HEK293 (cell line): ENCODE results near the gene RABGEF1.

Source experiments
- CTCF ChIA-PET: fragments of 350-600 bp; formaldehyde crosslinking; extraction: SDS; loops from one replicate; lab custom pipeline; 2021; ENCODE audit warnings: antibody characterized with exemption; lab: Yijun Ruan, JAX
- POLR2A ChIA-PET: fragments of 300-600 bp; formaldehyde crosslinking; extraction: SDS; loops from one replicate; lab custom pipeline; 2020; ENCODE audit warnings: antibody characterized with exemption, inconsistent platforms; lab: Yijun Ruan, JAX
- H3K27ac ChIP-seq: fragments of 200-500 bp; sonication (Bioruptor generic); 2 replicates; pipeline ENCODE4 v1.5.1; 2014; ENCODE audit warnings: low read depth, low read length, control low read depth, inconsistent platforms; ENCODE audit errors: extremely low read depth
- H3K36me3 ChIP-seq, 2 experiments: fragments of 200-500 bp in 1 of 2; sonication (Bioruptor generic) in 1 of 2; 1 replicate in 1 of 2; 2 replicates in 1 of 2; pipeline ENCODE4 v1.5.1; 2014 to 2017; ENCODE audit warnings: inconsistent platforms in 2 of 2, low read length in 2 of 2; ENCODE audit not compliant: control insufficient read depth in 2 of 2, insufficient read depth in 1 of 2
- H3K4me1 ChIP-seq: fragments of 200-500 bp; sonication (Bioruptor generic); 2 replicates; pipeline ENCODE4 v1.5.1; 2014; ENCODE audit warnings: mild to moderate bottlenecking, low read length, inconsistent platforms; ENCODE audit not compliant: control insufficient read depth, insufficient read depth
- H3K4me3 ChIP-seq: 2 replicates; pipeline ENCODE4 v1.5.1; 2011; ENCODE audit warnings: low read depth, mild to moderate bottlenecking, control low read depth, low read length, moderate library complexity
- H3K9me3 ChIP-seq: fragments of 200-500 bp; sonication (Bioruptor generic); 2 replicates; pipeline ENCODE4 v1.5.1; 2014; ENCODE audit warnings: low read depth, low read length, inconsistent platforms; ENCODE audit not compliant: control insufficient read depth, insufficient read depth
- BCL11A ChIP-seq: fragments of 450-650 bp; formaldehyde crosslinking; IDR thresholded peaks from 2 replicates; pipeline ENCODE4 v1.5.1; 2016; ENCODE audit warnings: low read depth, missing biosample characterization, missing genetic modification characterization
- GLIS2 ChIP-seq: fragments of 450-650 bp; formaldehyde crosslinking; IDR thresholded peaks from 2 replicates; pipeline ENCODE4 v1.5.1; 2016; ENCODE audit warnings: missing biosample characterization, missing genetic modification characterization
- KLF1 ChIP-seq: fragments of 450-650 bp; formaldehyde crosslinking; IDR thresholded peaks from 2 replicates; pipeline ENCODE4 v1.5.1; 2016; ENCODE audit warnings: missing biosample characterization, missing genetic modification characterization
- KLF8 ChIP-seq: fragments of 450-650 bp; formaldehyde crosslinking; IDR thresholded peaks from 2 replicates; pipeline ENCODE4 v1.5.1; 2016; ENCODE audit warnings: missing biosample characterization, missing genetic modification characterization
- MYNN ChIP-seq: fragments of 450-650 bp; formaldehyde crosslinking; IDR thresholded peaks from 2 replicates; pipeline ENCODE4 v1.5.1; 2016; ENCODE audit warnings: missing biosample characterization, missing genetic modification characterization, borderline replicate concordance
- ZBTB17 ChIP-seq: fragments of 450-650 bp; formaldehyde crosslinking; IDR thresholded peaks from 2 replicates; pipeline ENCODE4 v1.5.1; 2016; ENCODE audit warnings: missing biosample characterization, missing genetic modification characterization
- ZBTB7A ChIP-seq: fragments of 450-650 bp; formaldehyde crosslinking; IDR thresholded peaks from 2 replicates; pipeline ENCODE4 v1.5.1; 2016; ENCODE audit warnings: low read depth, missing biosample characterization, missing genetic modification characterization
- ZFP3 ChIP-seq: fragments of 450-650 bp; formaldehyde crosslinking; IDR thresholded peaks from 2 replicates; pipeline ENCODE4 v1.5.1; 2016; ENCODE audit warnings: low read depth, missing biosample characterization, missing genetic modification characterization
- ZFP37 ChIP-seq: fragments of 450-650 bp; formaldehyde crosslinking; IDR thresholded peaks from 2 replicates; pipeline ENCODE4 v1.5.1; 2016; ENCODE audit warnings: missing biosample characterization, missing genetic modification characterization
- ZNF19 ChIP-seq: fragments of 450-650 bp; formaldehyde crosslinking; IDR thresholded peaks from 2 replicates; pipeline ENCODE4; 2016; ENCODE audit warnings: missing biosample characterization, missing genetic modification characterization, low read depth
- ZNF292 ChIP-seq: fragments of 450-650 bp; formaldehyde crosslinking; IDR thresholded peaks from 2 replicates; pipeline ENCODE4 v1.5.1; 2016; ENCODE audit warnings: low read depth, missing biosample characterization, missing genetic modification characterization, borderline replicate concordance
- ZNF354C ChIP-seq: fragments of 450-650 bp; formaldehyde crosslinking; IDR thresholded peaks from 2 replicates; pipeline ENCODE4 v1.5.1; 2016; ENCODE audit warnings: missing biosample characterization, missing genetic modification characterization, low read depth, borderline replicate concordance
- ZNF529 ChIP-seq: fragments of 450-650 bp; formaldehyde crosslinking; IDR thresholded peaks from 2 replicates; pipeline ENCODE4 v1.5.1; 2017; ENCODE audit warnings: missing genetic modification characterization, missing biosample characterization; ENCODE audit not compliant: insufficient replicate concordance
- ZNF571 ChIP-seq: fragments of 450-650 bp; formaldehyde crosslinking; IDR thresholded peaks from 2 replicates; pipeline ENCODE4 v1.5.0; 2017; ENCODE audit warnings: missing biosample characterization, missing genetic modification characterization
- ZNF624 ChIP-seq: fragments of 450-650 bp; formaldehyde crosslinking; IDR thresholded peaks from 2 replicates; pipeline ENCODE4 v1.5.1; 2017; ENCODE audit warnings: missing biosample characterization, missing genetic modification characterization
- ZNF654 ChIP-seq: fragments of 450-650 bp; formaldehyde crosslinking; IDR thresholded peaks from 2 replicates; pipeline ENCODE4 v1.5.1; 2016; ENCODE audit warnings: low read depth, missing biosample characterization, missing genetic modification characterization
- ZNF664 ChIP-seq: fragments of 450-650 bp; formaldehyde crosslinking; IDR thresholded peaks from 2 replicates; pipeline ENCODE4 v1.5.1; 2016; ENCODE audit warnings: missing biosample characterization, missing genetic modification characterization
- ZNF707 ChIP-seq: fragments of 450-650 bp; formaldehyde crosslinking; IDR thresholded peaks from 2 replicates; pipeline ENCODE4 v1.5.1; 2016; ENCODE audit warnings: missing biosample characterization, missing genetic modification characterization
- ZNF768 ChIP-seq: fragments of 450-650 bp; formaldehyde crosslinking; IDR thresholded peaks from 2 replicates; pipeline ENCODE4 v1.5.1; 2018; ENCODE audit warnings: missing biosample characterization, mild to moderate bottlenecking, missing genetic modification characterization
- TF ChIP-seq, protein P1 (sequence below): fragments of 450-650 bp; formaldehyde crosslinking; IDR thresholded peaks from 2 replicates; pipeline ENCODE4 v1.5.1; 2016; ENCODE audit warnings: missing biosample characterization, missing genetic modification characterization
- TF ChIP-seq, protein P2 (sequence below): fragments of 450-650 bp; formaldehyde crosslinking; IDR thresholded peaks from 2 replicates; pipeline ENCODE4 v1.5.1; 2016; ENCODE audit warnings: missing biosample characterization, missing genetic modification characterization
- TF ChIP-seq, protein P3 (sequence below): fragments of 450-650 bp; formaldehyde crosslinking; IDR thresholded peaks from 2 replicates; pipeline ENCODE4 v1.5.1; 2016; ENCODE audit warnings: missing biosample characterization, missing genetic modification characterization
- TF ChIP-seq, protein P4 (sequence below): fragments of 450-650 bp; formaldehyde crosslinking; IDR thresholded peaks from 2 replicates; pipeline ENCODE4 v1.5.1; 2017; ENCODE audit warnings: missing biosample characterization, missing genetic modification characterization
- TF ChIP-seq, protein P5 (sequence below): fragments of 450-650 bp; formaldehyde crosslinking; IDR thresholded peaks from 2 replicates; pipeline ENCODE4 v1.5.1; 2016; ENCODE audit warnings: missing biosample characterization, missing genetic modification characterization, low read depth
- TF ChIP-seq, protein P6 (sequence below): fragments of 450-650 bp; formaldehyde crosslinking; IDR thresholded peaks from 2 replicates; pipeline ENCODE4 v1.5.1; 2016; ENCODE audit warnings: missing biosample characterization, missing genetic modification characterization
- TF ChIP-seq, protein P7 (sequence below): fragments of 450-650 bp; formaldehyde crosslinking; IDR thresholded peaks from 2 replicates; pipeline ENCODE4 v1.5.1; 2016; ENCODE audit warnings: missing biosample characterization, missing genetic modification characterization
- TF ChIP-seq, protein P8 (sequence below): fragments of 450-650 bp; formaldehyde crosslinking; IDR thresholded peaks from 2 replicates; pipeline ENCODE4 v1.5.1; 2016; ENCODE audit warnings: missing biosample characterization, missing genetic modification characterization

Gene RABGEF1

DNA sequence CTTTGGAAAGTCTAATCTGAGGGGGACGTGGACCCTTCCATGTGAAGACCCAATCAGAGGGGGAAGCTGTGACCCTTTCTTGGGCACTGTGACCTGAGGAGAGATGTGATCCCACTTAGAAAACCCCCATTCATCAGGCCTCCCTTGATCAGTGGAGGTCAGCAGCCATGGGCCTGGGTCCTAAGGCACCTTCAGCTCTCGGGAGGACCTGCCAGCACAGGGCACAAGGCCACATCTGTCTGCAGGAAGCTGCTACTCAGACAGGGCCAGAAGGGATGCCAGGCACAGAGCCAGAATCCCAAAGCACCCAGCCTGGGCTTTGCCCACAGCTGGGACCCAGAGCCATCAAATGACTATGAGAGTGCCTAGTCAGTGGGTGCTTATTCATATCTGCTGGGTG is 14.7 kb upstream of the RABGEF1 start (continued):
- TF ChIP-seq ZFP37 (no peak), ZFP3 (tag by site-specific recombination) (no peak), ZNF707 (tag by site-specific recombination) (no peak), ZNF624 (tag by site-specific recombination) (no peak)
- TF ChIP-seq, protein P1, sequence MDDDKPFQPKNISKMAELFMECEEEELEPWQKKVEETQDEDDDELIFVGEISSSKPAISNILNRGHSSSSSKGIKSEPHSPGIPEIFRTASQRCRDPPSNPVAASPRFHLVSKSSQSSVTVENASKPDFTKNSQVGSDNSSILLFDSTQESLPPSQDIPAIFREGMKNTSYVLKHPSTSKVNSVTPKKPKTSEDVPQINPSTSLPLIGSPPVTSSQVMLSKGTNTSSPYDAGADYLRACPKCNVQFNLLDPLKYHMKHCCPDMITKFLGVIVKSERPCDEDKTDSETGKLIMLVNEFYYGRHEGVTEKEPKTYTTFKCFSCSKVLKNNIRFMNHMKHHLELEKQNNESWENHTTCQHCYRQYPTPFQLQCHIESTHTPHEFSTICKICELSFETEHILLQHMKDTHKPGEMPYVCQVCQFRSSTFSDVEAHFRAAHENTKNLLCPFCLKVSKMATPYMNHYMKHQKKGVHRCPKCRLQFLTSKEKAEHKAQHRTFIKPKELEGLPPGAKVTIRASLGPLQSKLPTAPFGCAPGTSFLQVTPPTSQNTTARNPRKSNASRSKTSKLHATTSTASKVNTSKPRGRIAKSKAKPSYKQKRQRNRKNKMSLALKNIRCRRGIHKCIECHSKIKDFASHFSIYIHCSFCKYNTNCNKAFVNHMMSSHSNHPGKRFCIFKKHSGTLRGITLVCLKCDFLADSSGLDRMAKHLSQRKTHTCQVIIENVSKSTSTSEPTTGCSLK (tag by site-specific recombination) = no peak
- TF ChIP-seq, all 188 proteins: peak for 0

DNA sequence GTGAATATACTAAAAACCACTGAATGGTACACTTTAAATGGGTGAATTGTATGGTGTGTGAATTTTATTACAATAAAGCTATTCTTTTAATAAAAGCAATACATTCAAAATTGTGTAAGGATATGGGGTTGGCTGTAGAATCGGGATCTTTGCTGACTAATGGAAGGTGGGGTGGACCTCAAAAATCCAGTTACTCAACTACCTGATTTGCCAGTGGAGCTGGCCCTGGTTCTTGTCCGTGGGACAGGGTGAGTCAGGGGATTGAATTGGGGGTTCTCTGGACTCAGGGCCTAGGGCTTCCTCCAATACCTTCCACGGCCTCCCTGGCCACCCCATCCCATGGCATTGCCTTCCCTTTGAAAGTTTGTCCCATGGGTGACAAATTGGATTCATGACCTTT is 13.5 kb upstream of the RABGEF1 start:
- H3K27ac ChIP-seq = no peak overlapping the region
- CTCF ChIA-PET = interaction anchor here (0.7 kb wide), 1 partner anchor 21 kb away, joined by 3 read pairs; no protein-coding TSS in a partner anchor

DNA sequence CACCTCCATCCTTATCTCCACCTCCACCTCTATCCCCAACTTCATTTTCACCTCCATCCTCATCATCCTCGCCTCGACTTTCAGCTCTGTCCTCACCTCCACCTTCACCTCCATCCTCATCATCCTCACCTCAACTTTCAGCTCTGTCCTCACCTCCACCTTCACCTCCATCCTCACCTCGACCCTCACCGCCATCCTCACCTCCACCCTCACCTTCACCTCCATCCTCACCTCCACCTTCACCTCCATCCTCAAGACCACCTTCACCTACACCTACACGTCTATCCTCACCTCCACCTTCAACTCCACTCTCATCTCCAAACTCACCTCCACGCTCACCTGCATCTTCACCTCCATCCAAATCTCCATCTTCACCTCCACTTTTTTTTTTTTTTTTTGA is 12.0 kb upstream of the RABGEF1 start:
- Histone ChIP-seq H3K4me1 (no peaks in the 10 kb centered on the region), H3K4me3 (no peak overlapping the region), H3K36me3 (peaks cover 0 to 7% of the 10 kb centered on the region in 2 experiments; a peak in 1 of 3 replicates), H3K9me3 (no peaks in the 10 kb centered on the region), H3K27ac (no peak overlapping the region)
- ChIA-PET CTCF (no interaction called here), POLR2A (no interaction called here)
- TF ChIP-seq, protein P2, sequence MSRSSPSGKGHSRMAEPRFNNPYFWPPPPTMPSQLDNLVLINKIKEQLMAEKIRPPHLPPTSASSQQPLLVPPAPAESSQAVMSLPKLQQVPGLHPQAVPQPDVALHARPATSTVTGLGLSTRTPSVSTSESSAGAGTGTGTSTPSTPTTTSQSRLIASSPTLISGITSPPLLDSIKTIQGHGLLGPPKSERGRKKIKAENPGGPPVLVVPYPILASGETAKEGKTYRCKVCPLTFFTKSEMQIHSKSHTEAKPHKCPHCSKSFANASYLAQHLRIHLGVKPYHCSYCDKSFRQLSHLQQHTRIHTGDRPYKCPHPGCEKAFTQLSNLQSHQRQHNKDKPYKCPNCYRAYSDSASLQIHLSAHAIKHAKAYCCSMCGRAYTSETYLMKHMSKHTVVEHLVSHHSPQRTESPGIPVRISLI (tag by site-specific recombination) = no peak
- TF ChIP-seq KLF8 (tag by site-specific recombination) (no peak), ZFP37 (no peak), KLF1 (tag by site-specific recombination) (no peak), ZBTB7A (tag by site-specific recombination) (no peak), ZBTB17 (no peak), ZNF571 (no peak)
- TF ChIP-seq, protein P3, sequence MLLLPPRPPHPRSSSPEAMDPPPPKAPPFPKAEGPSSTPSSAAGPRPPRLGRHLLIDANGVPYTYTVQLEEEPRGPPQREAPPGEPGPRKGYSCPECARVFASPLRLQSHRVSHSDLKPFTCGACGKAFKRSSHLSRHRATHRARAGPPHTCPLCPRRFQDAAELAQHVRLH (tag by site-specific recombination) = no peak
- TF ChIP-seq, protein P4, sequence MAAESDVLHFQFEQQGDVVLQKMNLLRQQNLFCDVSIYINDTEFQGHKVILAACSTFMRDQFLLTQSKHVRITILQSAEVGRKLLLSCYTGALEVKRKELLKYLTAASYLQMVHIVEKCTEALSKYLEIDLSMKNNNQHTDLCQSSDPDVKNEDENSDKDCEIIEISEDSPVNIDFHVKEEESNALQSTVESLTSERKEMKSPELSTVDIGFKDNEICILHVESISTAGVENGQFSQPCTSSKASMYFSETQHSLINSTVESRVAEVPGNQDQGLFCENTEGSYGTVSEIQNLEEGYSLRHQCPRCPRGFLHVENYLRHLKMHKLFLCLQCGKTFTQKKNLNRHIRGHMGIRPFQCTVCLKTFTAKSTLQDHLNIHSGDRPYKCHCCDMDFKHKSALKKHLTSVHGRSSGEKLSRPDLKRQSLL (tag by site-specific recombination) = no peak

More for the DNA sequence above, 13.5 kb upstream of the RABGEF1 start:
- TF ChIP-seq ZNF664 (tag by site-specific recombination) (no peak), KLF8 (tag by site-specific recombination) (no peak), ZNF19 (tag by site-specific recombination) (no peak), ZNF654 (tag by site-specific recombination) (no peak), BCL11A (tag by site-specific recombination) (no peak), ZNF292 (tag by site-specific recombination) (no peak), ZNF529 (no peak), ZNF354C (no peak), GLIS2 (tag by site-specific recombination) (no peak), MYNN (tag by site-specific recombination) (no peak), ZFP3 (tag by site-specific recombination) (no peak), ZNF768 (tag by site-specific recombination) (no peak)
- TF ChIP-seq, protein P5, sequence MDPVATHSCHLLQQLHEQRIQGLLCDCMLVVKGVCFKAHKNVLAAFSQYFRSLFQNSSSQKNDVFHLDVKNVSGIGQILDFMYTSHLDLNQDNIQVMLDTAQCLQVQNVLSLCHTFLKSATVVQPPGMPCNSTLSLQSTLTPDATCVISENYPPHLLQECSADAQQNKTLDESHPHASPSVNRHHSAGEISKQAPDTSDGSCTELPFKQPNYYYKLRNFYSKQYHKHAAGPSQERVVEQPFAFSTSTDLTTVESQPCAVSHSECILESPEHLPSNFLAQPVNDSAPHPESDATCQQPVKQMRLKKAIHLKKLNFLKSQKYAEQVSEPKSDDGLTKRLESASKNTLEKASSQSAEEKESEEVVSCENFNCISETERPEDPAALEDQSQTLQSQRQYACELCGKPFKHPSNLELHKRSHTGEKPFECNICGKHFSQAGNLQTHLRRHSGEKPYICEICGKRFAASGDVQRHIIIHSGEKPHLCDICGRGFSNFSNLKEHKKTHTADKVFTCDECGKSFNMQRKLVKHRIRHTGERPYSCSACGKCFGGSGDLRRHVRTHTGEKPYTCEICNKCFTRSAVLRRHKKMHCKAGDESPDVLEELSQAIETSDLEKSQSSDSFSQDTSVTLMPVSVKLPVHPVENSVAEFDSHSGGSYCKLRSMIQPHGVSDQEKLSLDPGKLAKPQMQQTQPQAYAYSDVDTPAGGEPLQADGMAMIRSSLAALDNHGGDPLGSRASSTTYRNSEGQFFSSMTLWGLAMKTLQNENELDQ = no peak
- TF ChIP-seq, protein P6, sequence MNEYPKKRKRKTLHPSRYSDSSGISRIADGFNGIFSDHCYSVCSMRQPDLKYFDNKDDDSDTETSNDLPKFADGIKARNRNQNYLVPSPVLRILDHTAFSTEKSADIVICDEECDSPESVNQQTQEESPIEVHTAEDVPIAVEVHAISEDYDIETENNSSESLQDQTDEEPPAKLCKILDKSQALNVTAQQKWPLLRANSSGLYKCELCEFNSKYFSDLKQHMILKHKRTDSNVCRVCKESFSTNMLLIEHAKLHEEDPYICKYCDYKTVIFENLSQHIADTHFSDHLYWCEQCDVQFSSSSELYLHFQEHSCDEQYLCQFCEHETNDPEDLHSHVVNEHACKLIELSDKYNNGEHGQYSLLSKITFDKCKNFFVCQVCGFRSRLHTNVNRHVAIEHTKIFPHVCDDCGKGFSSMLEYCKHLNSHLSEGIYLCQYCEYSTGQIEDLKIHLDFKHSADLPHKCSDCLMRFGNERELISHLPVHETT = no peak
- TF ChIP-seq, protein P7, sequence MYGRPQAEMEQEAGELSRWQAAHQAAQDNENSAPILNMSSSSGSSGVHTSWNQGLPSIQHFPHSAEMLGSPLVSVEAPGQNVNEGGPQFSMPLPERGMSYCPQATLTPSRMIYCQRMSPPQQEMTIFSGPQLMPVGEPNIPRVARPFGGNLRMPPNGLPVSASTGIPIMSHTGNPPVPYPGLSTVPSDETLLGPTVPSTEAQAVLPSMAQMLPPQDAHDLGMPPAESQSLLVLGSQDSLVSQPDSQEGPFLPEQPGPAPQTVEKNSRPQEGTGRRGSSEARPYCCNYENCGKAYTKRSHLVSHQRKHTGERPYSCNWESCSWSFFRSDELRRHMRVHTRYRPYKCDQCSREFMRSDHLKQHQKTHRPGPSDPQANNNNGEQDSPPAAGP (tag by site-specific recombination) = no peak
- TF ChIP-seq, protein P8, sequence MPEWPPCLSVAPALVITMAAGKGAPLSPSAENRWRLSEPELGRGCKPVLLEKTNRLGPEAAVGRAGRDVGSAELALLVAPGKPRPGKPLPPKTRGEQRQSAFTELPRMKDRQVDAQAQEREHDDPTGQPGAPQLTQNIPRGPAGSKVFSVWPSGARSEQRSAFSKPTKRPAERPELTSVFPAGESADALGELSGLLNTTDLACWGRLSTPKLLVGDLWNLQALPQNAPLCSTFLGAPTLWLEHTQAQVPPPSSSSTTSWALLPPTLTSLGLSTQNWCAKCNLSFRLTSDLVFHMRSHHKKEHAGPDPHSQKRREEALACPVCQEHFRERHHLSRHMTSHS (tag by site-specific recombination) = no peak
- Histone ChIP-seq H3K4me3 (no peak overlapping the region), H3K36me3 (peaks cover 0 to 7% of the 10 kb centered on the region in 2 experiments; a peak in 1 of 3 replicates), H3K4me1 (no peaks in the 10 kb centered on the region), H3K9me3 (no peaks in the 10 kb centered on the region)
- POLR2A ChIA-PET = no interaction called here
